Activated gamma-delta T cell treated with Interleukin-2 at 50 U/mL for 16 hours (primary cell): Measurements from ENCODE around the gene AGAP1.

ENCODE experiments used
- DNase-seq: peaks from one replicate; pipeline ENCODE4 v3.0.0-alpha.2; 2020

Gene AGAP1

GRCh38 chr2:236171680-236172254 lies 677.9 kb downstream of the AGAP1 start:
- DNase-seq: no peak

GRCh38 chr2:236172255-236173035 lies 678.6 kb downstream of the AGAP1 start:
- no peak for DNase-seq

GRCh38 chr2:236173036-236173728 lies 679.3 kb downstream of the AGAP1 start:
- DNase-seq: no peak

- DNase-seq: no peak
These were observed 680.1 kb downstream of the AGAP1 start for GRCh38 chr2:236173729-236174607.

GRCh38 chr2:236175548-236176150 lies 681.8 kb downstream of the AGAP1 start:
- DNase-seq: no peak

- no peak for DNase-seq
These were observed 682.6 kb downstream of the AGAP1 start for GRCh38 chr2:236176417-236176816.

GRCh38 chr2:236176951-236177350 lies 683.1 kb downstream of the AGAP1 start:
- no peak for DNase-seq

GRCh38 chr2:236177604-236177966 lies 683.7 kb downstream of the AGAP1 start:
- no peak for DNase-seq

GRCh38 chr2:236177967-236178889 lies 684.4 kb downstream of the AGAP1 start:
- no peak for DNase-seq

GRCh38 chr2:236178890-236179235 lies 685.0 kb downstream of the AGAP1 start:
- no peak for DNase-seq

GRCh38 chr2:236179236-236180075 lies 685.6 kb downstream of the AGAP1 start:
- no peak for DNase-seq

GRCh38 chr2:236180076-236180816 lies 686.4 kb downstream of the AGAP1 start:
- no peak for DNase-seq

- no peak for DNase-seq
These were observed 687.1 kb downstream of the AGAP1 start for GRCh38 chr2:236180831-236181453.
